ENCODE results near the gene ZNF81.
"Not testable (repeated sequence)": the region's sequence is repeated elsewhere in the genome, so short reads cannot be mapped to it uniquely, and the experiment has no call there.

ZNF81 gene

DNA sequence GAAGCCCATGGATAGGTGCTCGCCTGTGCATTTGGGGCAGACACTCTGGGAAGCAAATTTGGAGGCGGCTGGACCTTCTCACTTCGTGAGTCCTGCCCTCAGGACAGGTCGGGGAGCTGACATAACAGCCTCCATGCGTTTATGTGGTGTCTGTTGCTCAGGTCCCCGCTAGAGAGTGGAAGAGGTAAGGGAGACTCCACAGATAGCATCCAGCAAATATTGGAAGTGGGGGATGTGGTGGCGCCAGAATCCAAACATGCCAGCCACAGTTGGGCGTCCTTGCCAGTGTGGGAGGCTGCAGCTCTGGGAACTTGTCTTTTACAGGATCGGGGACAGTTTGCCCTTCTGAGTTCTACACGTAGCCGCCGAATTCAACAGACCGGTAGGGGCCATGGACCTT lies 119.3 kb downstream of the ZNF81 start:
- no peaks in the 10 kb centered on the region for H3K27me3 ChIP-seq (ENCODE audit: control insufficient read depth in 2 of 2, insufficient read depth in 2 of 2, low read length in 2 of 2)
- no peak overlapping the region for H3K9ac ChIP-seq (ENCODE audit: low read depth in 1 of 2, low read length in 2 of 2)
- H3K9me3 ChIP-seq (ENCODE audit: control insufficient read depth in 2 of 2, low read length in 2 of 2): no peaks in the 10 kb centered on the region
- no peak overlapping the region for H3K27ac ChIP-seq (ENCODE audit: low read depth in 2 of 2, low read length in 2 of 2)
- H3K4me1 ChIP-seq (ENCODE audit: control insufficient read depth in 2 of 2, insufficient read depth in 2 of 2, low read length in 2 of 2): no peaks in the 10 kb centered on the region
- H3K4me3 ChIP-seq (ENCODE audit: low read length in 2 of 2): no peak overlapping the region
- no peaks in the 10 kb centered on the region for H3K36me3 ChIP-seq (ENCODE audit: control insufficient read depth in 2 of 2, insufficient read depth in 2 of 2, low read length in 2 of 2)

DNA sequence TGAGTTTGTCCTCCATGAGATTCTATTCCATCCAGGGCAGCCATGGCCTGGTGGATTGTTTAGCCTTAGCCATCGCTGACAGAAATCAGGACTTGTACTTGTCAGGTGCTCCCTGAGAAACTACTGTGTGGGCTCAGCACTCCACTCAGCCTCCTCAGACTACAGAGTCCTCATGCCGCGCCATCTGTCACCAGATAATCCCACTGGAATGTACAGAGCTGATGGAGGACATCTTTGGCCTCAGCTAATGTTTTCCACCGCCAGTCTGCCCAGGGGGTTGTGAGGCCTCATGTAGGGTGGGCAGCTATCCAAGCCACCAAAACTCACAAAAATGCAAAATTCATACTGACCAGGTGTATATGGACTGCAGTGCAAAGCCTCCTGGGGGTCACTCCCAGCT lies 121.5 kb downstream of the ZNF81 start:
- H3K27me3 ChIP-seq (ENCODE audit: control insufficient read depth in 2 of 2, insufficient read depth in 2 of 2, low read length in 2 of 2); H3K9ac ChIP-seq (ENCODE audit: low read depth in 1 of 2, low read length in 2 of 2); H3K4me1 ChIP-seq (ENCODE audit: control insufficient read depth in 2 of 2, insufficient read depth in 2 of 2, low read length in 2 of 2); H3K9me3 ChIP-seq (ENCODE audit: control insufficient read depth in 2 of 2, low read length in 2 of 2); H3K36me3 ChIP-seq (ENCODE audit: control insufficient read depth in 2 of 2, insufficient read depth in 2 of 2, low read length in 2 of 2); H3K4me3 ChIP-seq (ENCODE audit: low read length in 2 of 2); H3K27ac ChIP-seq (ENCODE audit: low read depth in 2 of 2, low read length in 2 of 2): not testable (repeated sequence)

DNA sequence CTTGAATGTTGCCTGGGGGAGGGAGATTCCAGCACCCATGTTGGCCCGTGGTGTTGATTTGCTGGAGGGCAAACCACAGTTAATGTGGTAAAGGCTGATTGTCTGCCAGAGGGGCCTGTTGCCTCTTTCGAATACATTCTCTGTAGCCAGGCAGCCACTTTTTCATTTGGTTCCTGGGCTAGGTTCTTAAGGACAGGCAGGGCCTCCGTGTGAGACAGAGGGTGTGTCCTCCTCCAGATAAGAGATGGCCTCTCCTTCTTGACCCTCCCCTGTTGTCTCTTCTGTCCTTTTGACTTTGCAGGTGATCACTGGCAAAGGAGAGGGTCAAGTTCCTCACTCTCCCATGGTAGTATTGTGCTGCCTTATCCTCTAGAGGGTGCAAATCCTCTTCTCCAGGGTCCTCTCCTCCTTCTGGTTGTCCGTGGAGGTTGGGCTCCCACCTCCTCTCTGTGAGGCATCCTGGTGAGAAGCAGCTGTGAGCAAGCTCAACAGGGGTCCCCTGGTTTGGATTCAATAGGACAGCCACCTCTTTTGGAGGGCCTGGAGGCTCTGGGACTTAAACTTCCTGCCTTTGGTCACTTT lies 122.2 kb downstream of the ZNF81 start:
- Histone ChIP-seq H3K27ac (ENCODE audit: low read depth in 2 of 2, low read length in 2 of 2) (no peak overlapping the region), H3K4me1 (ENCODE audit: control insufficient read depth in 2 of 2, insufficient read depth in 2 of 2, low read length in 2 of 2) (no peaks in the 10 kb centered on the region), H3K36me3 (ENCODE audit: control insufficient read depth in 2 of 2, insufficient read depth in 2 of 2, low read length in 2 of 2) (no peaks in the 10 kb centered on the region), H3K9ac (ENCODE audit: low read depth in 1 of 2, low read length in 2 of 2) (no peak overlapping the region), H3K27me3 (ENCODE audit: control insufficient read depth in 2 of 2, insufficient read depth in 2 of 2, low read length in 2 of 2) (no peaks in the 10 kb centered on the region), H3K9me3 (ENCODE audit: control insufficient read depth in 2 of 2, low read length in 2 of 2) (no peaks in the 10 kb centered on the region), H3K4me3 (ENCODE audit: low read length in 2 of 2) (no peak overlapping the region)

- H3K9me3 ChIP-seq (ENCODE audit: control insufficient read depth in 2 of 2, low read length in 2 of 2): no peaks in the 10 kb centered on the region
- H3K9ac ChIP-seq (ENCODE audit: low read depth in 1 of 2, low read length in 2 of 2): no peak overlapping the region
- H3K4me3 ChIP-seq (ENCODE audit: low read length in 2 of 2): no peak overlapping the region
- H3K36me3 ChIP-seq (ENCODE audit: control insufficient read depth in 2 of 2, insufficient read depth in 2 of 2, low read length in 2 of 2): no peaks in the 10 kb centered on the region
- no peaks in the 10 kb centered on the region for H3K4me1 ChIP-seq (ENCODE audit: control insufficient read depth in 2 of 2, insufficient read depth in 2 of 2, low read length in 2 of 2)
- H3K27ac ChIP-seq (ENCODE audit: low read depth in 2 of 2, low read length in 2 of 2): no peak overlapping the region
- H3K27me3 ChIP-seq (ENCODE audit: control insufficient read depth in 2 of 2, insufficient read depth in 2 of 2, low read length in 2 of 2): no peaks in the 10 kb centered on the region
Measured at GRCh38 chrX:47960406-47960805, 123.7 kb downstream of the ZNF81 start.

- H3K9me3 ChIP-seq (ENCODE audit: control insufficient read depth in 2 of 2, low read length in 2 of 2); H3K9ac ChIP-seq (ENCODE audit: low read depth in 1 of 2, low read length in 2 of 2); H3K36me3 ChIP-seq (ENCODE audit: control insufficient read depth in 2 of 2, insufficient read depth in 2 of 2, low read length in 2 of 2); H3K4me1 ChIP-seq (ENCODE audit: control insufficient read depth in 2 of 2, insufficient read depth in 2 of 2, low read length in 2 of 2); H3K4me3 ChIP-seq (ENCODE audit: low read length in 2 of 2); H3K27ac ChIP-seq (ENCODE audit: low read depth in 2 of 2, low read length in 2 of 2); H3K27me3 ChIP-seq (ENCODE audit: control insufficient read depth in 2 of 2, insufficient read depth in 2 of 2, low read length in 2 of 2): not testable (repeated sequence)
Measured at GRCh38 chrX:47961830-47962229, 125.1 kb downstream of the ZNF81 start.

GRCh38 chrX:47965526-47965925 lies 128.8 kb downstream of the ZNF81 start:
- not testable (repeated sequence) for H3K9ac ChIP-seq (ENCODE audit: low read depth in 1 of 2, low read length in 2 of 2); H3K27ac ChIP-seq (ENCODE audit: low read depth in 2 of 2, low read length in 2 of 2); H3K27me3 ChIP-seq (ENCODE audit: control insufficient read depth in 2 of 2, insufficient read depth in 2 of 2, low read length in 2 of 2); H3K36me3 ChIP-seq (ENCODE audit: control insufficient read depth in 2 of 2, insufficient read depth in 2 of 2, low read length in 2 of 2); H3K4me1 ChIP-seq (ENCODE audit: control insufficient read depth in 2 of 2, insufficient read depth in 2 of 2, low read length in 2 of 2); H3K4me3 ChIP-seq (ENCODE audit: low read length in 2 of 2); H3K9me3 ChIP-seq (ENCODE audit: control insufficient read depth in 2 of 2, low read length in 2 of 2)

All from mucosa of rectum (tissue), 2 donors.